GM12891 (cell line): ENCODE measurements around the gene LCA5.

Source experiments
- POLR2A ChIP-seq: IDR thresholded peaks from 2 replicates; pipeline ENCODE4 v1.6.1; 2011; ENCODE audit warnings: low read depth, low read length, control low read depth
- POLR2AphosphoS5 ChIP-seq: IDR thresholded peaks from 2 replicates; pipeline ENCODE4 v1.6.1; 2011; ENCODE audit warnings: low read depth, low read length, control low read depth
- SPI1 ChIP-seq: IDR thresholded peaks from 2 replicates; pipeline ENCODE4 v1.6.1; 2011; ENCODE audit warnings: low read depth, low read length, control low read depth
- TAF1 ChIP-seq: IDR thresholded peaks from 2 replicates; pipeline ENCODE4 v1.6.1; 2011; ENCODE audit warnings: low read depth, low read length, control low read depth

DNA sequence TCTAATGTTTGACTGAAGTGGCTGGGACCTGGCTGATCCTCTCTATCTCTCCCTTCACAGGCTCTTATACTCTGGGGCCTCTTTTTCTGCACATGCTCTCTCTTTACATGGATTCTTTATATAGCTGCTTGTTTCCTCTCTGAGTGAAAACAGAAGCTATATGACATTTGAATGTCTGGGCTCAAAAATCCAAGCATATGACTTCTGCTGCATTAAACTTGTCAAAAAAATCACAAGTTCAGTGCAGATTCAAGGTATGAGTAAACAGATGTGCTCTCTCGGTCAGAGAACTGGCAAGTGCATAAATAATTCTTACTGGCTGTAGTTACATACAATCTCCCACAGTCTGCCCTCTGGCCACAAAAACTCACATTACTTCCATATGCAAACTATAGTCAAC lies 96.6 kb downstream of the LCA5 start:
- TF ChIP-seq SPI1 (no peak), POLR2AphosphoS5 (no peak), POLR2A (no peak), TAF1 (no peak)
